ENCODE measurements around the gene IL1RAPL1. TPM values are rescaled to one million over a fixed set of nuclear protein-coding genes. Genes with fewer than 3 reads are reported as not detected.

The IL1RAPL1 gene
- total RNA-seq, 1 experiment from 2014 or later = not detected

DNA sequence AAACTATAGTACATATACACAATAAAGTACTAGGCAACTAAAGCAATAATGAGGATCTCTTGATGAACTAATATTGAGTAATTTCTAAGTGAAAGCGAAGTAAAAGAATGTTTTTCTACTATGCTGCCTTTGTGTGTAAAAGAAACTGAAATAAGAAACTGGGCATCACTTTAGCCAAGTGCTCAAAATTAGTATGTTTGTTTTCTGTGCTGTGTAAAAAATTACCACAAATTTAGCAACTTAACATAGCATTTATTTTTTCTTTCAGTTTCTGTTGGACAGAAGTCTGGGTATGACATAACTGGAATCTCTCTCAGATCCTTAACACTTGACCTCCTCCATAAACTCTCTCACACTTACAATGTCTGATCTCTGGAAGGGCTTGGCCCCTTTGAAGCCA, 941.0 kb downstream of the IL1RAPL1 start:
- Mint-ChIP-seq H3K4me1 (ENCODE audit: insufficient read depth, unreplicated experiment) (no peaks in the 10 kb centered on the region), H3K27ac (ENCODE audit: low read depth, unreplicated experiment) (no peak overlapping the region), H3K9me3 (ENCODE audit: unreplicated experiment) (no peaks in the 10 kb centered on the region), H3K27me3 (ENCODE audit: insufficient read depth, unreplicated experiment) (peaks cover 49% of the 10 kb centered on the region), H3K4me3 (ENCODE audit: unreplicated experiment) (no peak overlapping the region), H3K36me3 (ENCODE audit: insufficient read depth, unreplicated experiment) (no peaks in the 10 kb centered on the region)
- no TSS peak for BruUV-seq (replicated peaks)
- intact Hi-C loops (cut with micrococcal nuclease) = no loop called here
- ChIA-PET POLR2A (no interaction called here), CTCF (no interaction called here)
- TF ChIP-seq, protein P1, sequence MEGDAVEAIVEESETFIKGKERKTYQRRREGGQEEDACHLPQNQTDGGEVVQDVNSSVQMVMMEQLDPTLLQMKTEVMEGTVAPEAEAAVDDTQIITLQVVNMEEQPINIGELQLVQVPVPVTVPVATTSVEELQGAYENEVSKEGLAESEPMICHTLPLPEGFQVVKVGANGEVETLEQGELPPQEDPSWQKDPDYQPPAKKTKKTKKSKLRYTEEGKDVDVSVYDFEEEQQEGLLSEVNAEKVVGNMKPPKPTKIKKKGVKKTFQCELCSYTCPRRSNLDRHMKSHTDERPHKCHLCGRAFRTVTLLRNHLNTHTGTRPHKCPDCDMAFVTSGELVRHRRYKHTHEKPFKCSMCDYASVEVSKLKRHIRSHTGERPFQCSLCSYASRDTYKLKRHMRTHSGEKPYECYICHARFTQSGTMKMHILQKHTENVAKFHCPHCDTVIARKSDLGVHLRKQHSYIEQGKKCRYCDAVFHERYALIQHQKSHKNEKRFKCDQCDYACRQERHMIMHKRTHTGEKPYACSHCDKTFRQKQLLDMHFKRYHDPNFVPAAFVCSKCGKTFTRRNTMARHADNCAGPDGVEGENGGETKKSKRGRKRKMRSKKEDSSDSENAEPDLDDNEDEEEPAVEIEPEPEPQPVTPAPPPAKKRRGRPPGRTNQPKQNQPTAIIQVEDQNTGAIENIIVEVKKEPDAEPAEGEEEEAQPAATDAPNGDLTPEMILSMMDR (IDR thresholded peaks at IDR 0.05; ENCODE audit: unreplicated experiment) = no peak
- no peak for DNase-seq (ENCODE audit: unreplicated experiment)

DNA sequence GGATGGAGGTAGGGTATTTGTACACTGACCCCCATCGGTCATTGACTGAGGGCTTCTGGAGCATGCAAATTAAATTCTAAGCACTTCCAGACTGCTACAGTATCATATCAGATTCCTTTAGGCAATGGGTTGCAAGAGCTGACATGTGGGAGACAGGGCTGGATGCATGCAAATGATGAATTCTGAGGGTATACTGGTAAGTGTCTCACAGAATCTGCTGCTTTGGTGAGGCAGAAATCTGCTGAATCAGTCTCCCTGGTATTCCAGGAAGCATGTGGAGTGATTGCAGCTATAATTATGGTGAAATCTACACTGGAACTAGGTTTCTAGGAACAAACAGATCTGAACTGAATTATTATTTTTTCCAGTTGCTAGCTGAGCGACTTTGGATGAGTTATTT, 943.3 kb downstream of the IL1RAPL1 start:
- Mint-ChIP-seq H3K4me3 (ENCODE audit: unreplicated experiment) (no peak overlapping the region), H3K36me3 (ENCODE audit: insufficient read depth, unreplicated experiment) (no peaks in the 10 kb centered on the region), H3K27ac (ENCODE audit: low read depth, unreplicated experiment) (no peak overlapping the region), H3K9me3 (ENCODE audit: unreplicated experiment) (no peaks in the 10 kb centered on the region), H3K4me1 (ENCODE audit: insufficient read depth, unreplicated experiment) (peaks cover 3% of the 10 kb centered on the region), H3K27me3 (ENCODE audit: insufficient read depth, unreplicated experiment) (peaks cover 47% of the 10 kb centered on the region)
- intact Hi-C loops (cut with micrococcal nuclease) = no loop called here
- TF ChIP-seq, protein P1 (IDR thresholded peaks at IDR 0.05; ENCODE audit: unreplicated experiment) = no peak
- ChIA-PET CTCF (no interaction called here), POLR2A (no interaction called here)
- BruUV-seq (replicated peaks) = no TSS peak
- peak; percentile 5 for DNase-seq (ENCODE audit: unreplicated experiment)

DNA sequence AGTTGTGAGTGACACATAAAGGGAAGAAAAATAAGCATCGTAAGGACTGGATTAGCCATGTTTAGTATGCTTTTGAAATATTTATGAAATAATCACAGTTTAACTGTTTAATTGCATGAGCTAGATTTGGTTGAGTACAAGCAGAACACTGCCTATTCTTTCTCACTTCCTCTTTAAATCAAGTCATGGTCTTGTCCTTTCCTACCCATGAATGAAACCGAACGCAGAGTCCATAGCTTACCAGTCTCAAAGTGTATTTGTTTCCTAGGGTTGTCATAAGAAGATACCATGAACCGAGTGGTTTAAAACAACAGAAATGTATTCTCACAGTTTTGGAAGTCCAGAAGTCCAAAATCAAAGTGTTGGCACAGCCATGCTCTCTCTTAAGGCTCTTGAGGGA, 944.1 kb downstream of the IL1RAPL1 start:
- POLR2A ChIA-PET = no interaction called here
- TF ChIP-seq, protein P1 (IDR thresholded peaks at IDR 0.05; ENCODE audit: unreplicated experiment) = no peak
- Mint-ChIP-seq H3K4me1 (ENCODE audit: insufficient read depth, unreplicated experiment) (peaks cover 6% of the 10 kb centered on the region), H3K4me3 (ENCODE audit: unreplicated experiment) (no peak overlapping the region), H3K9me3 (ENCODE audit: unreplicated experiment) (no peaks in the 10 kb centered on the region), H3K36me3 (ENCODE audit: insufficient read depth, unreplicated experiment) (no peaks in the 10 kb centered on the region), H3K27ac (ENCODE audit: low read depth, unreplicated experiment) (no peak overlapping the region), H3K27me3 (ENCODE audit: insufficient read depth, unreplicated experiment) (peaks cover 39% of the 10 kb centered on the region)
- intact Hi-C loops (cut with micrococcal nuclease) = no loop called here
- DNase-seq (ENCODE audit: unreplicated experiment) = no peak
- BruUV-seq (replicated peaks) = no TSS peak
- CTCF ChIA-PET = interaction anchor here (0.6 kb wide), 1 partner anchor 684 kb away, joined by 4 read pairs; no protein-coding TSS in a partner anchor

DNA sequence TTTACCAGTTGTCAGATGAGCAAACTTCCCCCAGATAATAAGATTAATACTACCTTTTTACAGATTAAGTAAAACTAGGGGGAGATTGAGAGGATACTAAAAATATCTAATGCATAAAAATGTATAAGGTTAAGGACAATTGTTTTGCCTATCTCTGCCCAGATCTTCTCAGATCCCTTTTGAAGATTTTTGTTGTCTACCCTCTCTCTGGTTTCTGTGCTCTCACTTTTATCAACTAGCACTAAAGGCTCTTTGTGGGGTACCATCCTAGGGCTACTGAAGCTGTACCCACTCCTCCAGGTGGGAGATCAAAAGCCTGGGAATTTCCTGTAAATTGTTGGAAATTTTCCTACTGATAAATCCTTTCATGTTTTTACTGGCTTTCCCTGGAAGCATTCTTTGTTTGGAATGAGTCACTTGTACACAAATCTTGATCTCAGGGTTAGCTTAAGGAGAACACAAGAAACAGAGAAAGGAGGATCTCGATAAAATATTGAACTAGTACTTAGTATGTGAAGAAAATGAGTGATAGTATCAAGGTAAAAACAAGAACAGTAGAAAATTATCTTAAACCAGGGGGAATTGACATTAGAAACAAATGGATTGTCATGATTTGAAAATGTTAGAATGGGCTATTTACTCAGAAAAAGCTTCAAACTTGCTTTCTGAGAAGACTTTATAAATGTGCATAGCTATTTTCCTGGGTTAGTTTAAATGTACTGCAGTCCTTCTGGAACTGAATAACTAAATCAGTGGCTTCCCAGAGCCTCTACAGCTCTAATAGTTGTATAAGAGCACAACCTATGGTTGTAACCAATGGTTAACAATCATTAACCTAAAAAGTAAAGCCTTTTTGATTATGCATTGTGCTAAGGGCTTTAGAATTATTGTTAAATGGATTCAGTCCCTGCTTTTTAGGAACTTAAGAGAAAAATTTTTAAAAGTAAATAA, 948.2 kb downstream of the IL1RAPL1 start:
- Mint-ChIP-seq H3K36me3 (ENCODE audit: insufficient read depth, unreplicated experiment) (no peaks in the 10 kb centered on the region), H3K27ac (ENCODE audit: low read depth, unreplicated experiment) (no peak overlapping the region), H3K9me3 (ENCODE audit: unreplicated experiment) (no peaks in the 10 kb centered on the region), H3K4me3 (ENCODE audit: unreplicated experiment) (no peak overlapping the region), H3K27me3 (ENCODE audit: insufficient read depth, unreplicated experiment) (peaks cover 40% of the 10 kb centered on the region), H3K4me1 (ENCODE audit: insufficient read depth, unreplicated experiment) (peaks cover 6% of the 10 kb centered on the region)
- ChIA-PET CTCF (no interaction called here), POLR2A (no interaction called here)
- TF ChIP-seq, protein P1 (IDR thresholded peaks at IDR 0.05; ENCODE audit: unreplicated experiment) = no peak
- intact Hi-C loops (cut with micrococcal nuclease) = no loop called here
- no TSS peak for BruUV-seq (replicated peaks)
- peak; percentile 27 for DNase-seq (ENCODE audit: unreplicated experiment)

All from MCF 10A (cell line).